ENCODE measurements around the gene RALGDS. TPM values are rescaled to one million over a fixed set of nuclear protein-coding genes. Genes with fewer than 3 reads are reported as not detected.

The RALGDS gene
- polyA plus RNA-seq, 1 donor (not counting 4 experiments of a cell fraction or from before 2014, with no cell fraction given), result 22.6 TPM

GRCh38 chr9:133144142-133144903 lies 23.3 kb upstream of the RALGDS start:
- DNase-seq (ENCODE audit: low read depth, low spot score) (no peak), FAIRE-seq (no peak)
- Histone ChIP-seq H3K9me3 (ENCODE audit: control insufficient read depth, low read depth, low read length) (no peaks in the 10 kb centered on the region), H3K27ac (ENCODE audit: control insufficient read depth, insufficient read depth, low read length) (no peak overlapping the region), H3K9me1 (ENCODE audit: control insufficient read depth, extremely low read depth, insufficient read depth, low read length) (no peaks in the 10 kb centered on the region), H3K36me3 (ENCODE audit: control insufficient read depth in 2 of 2, extremely low read depth in 1 of 2, insufficient read depth in 2 of 2, low read length in 2 of 2) (peaks cover 0 to 8% of the 10 kb centered on the region in 2 experiments), H3K4me2 (ENCODE audit: control insufficient read depth, extremely low read depth, insufficient read depth, low read depth, low read length) (peak overlapping the region; percentile 77), H4K20me1 (ENCODE audit: control insufficient read depth, extremely low read depth, insufficient read depth, low read length) (peaks cover 40% of the 10 kb centered on the region), H3K79me2 (ENCODE audit: control insufficient read depth, insufficient read depth, low read length) (peaks cover 48% of the 10 kb centered on the region), H3K4me1 (ENCODE audit: control insufficient read depth, extremely low read depth, insufficient read depth, low read length) (peaks cover 22% of the 10 kb centered on the region), H3K27me3 (ENCODE audit: control insufficient read depth, extremely low read depth, insufficient read depth, low read length) (no peaks in the 10 kb centered on the region), H2AFZ (ENCODE audit: control insufficient read depth, low read length) (no peak overlapping the region), H3K4me3 (ENCODE audit: control insufficient read depth in 2 of 3, extremely low read depth in 1 of 3, insufficient read depth in 2 of 3, low read depth in 1 of 3, low read length in 3 of 3) (peak overlapping the region; percentile 13 to 45 (median 44)), H3K9ac (ENCODE audit: control insufficient read depth, extremely low read depth, insufficient read depth, low read length) (peak overlapping the region; percentile 52)
- TF ChIP-seq, protein P1, sequence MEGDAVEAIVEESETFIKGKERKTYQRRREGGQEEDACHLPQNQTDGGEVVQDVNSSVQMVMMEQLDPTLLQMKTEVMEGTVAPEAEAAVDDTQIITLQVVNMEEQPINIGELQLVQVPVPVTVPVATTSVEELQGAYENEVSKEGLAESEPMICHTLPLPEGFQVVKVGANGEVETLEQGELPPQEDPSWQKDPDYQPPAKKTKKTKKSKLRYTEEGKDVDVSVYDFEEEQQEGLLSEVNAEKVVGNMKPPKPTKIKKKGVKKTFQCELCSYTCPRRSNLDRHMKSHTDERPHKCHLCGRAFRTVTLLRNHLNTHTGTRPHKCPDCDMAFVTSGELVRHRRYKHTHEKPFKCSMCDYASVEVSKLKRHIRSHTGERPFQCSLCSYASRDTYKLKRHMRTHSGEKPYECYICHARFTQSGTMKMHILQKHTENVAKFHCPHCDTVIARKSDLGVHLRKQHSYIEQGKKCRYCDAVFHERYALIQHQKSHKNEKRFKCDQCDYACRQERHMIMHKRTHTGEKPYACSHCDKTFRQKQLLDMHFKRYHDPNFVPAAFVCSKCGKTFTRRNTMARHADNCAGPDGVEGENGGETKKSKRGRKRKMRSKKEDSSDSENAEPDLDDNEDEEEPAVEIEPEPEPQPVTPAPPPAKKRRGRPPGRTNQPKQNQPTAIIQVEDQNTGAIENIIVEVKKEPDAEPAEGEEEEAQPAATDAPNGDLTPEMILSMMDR (optimal IDR thresholded peaks at IDR 0.05 in 1 of 3, IDR thresholded peaks at IDR 0.05 in 1 of 3, conservative IDR thresholded peaks at IDR 0.05 in 1 of 3; ENCODE audit: extremely low read depth in 1 of 3, insufficient read depth in 2 of 3, low read length in 3 of 3), result peak in 2 of 3 experiments; percentile 90 to 97
- TF ChIP-seq EZH2 (IDR thresholded peaks at IDR 0.05; ENCODE audit: low read length), result no peak
- dilution Hi-C loops (cut with MboI; ENCODE audit: extremely low pct_ligation_motif_present, low sequenced_read_pairs), result no loop called here

- H3K4me1 ChIP-seq (ENCODE audit: control insufficient read depth, extremely low read depth, insufficient read depth, low read length), result peaks cover 22% of the 10 kb centered on the region
- no peaks in the 10 kb centered on the region for H3K9me1 ChIP-seq (ENCODE audit: control insufficient read depth, extremely low read depth, insufficient read depth, low read length)
- H3K4me3 ChIP-seq (ENCODE audit: control insufficient read depth in 2 of 3, extremely low read depth in 1 of 3, insufficient read depth in 2 of 3, low read depth in 1 of 3, low read length in 3 of 3), result no peak overlapping the region
- H3K27me3 ChIP-seq (ENCODE audit: control insufficient read depth, extremely low read depth, insufficient read depth, low read length), result no peaks in the 10 kb centered on the region
- H4K20me1 ChIP-seq (ENCODE audit: control insufficient read depth, extremely low read depth, insufficient read depth, low read length), result peaks cover 46% of the 10 kb centered on the region
- TF ChIP-seq EZH2 (IDR thresholded peaks at IDR 0.05; ENCODE audit: low read length), result no peak
- TF ChIP-seq, protein P1 (optimal IDR thresholded peaks at IDR 0.05 in 1 of 3, IDR thresholded peaks at IDR 0.05 in 1 of 3, conservative IDR thresholded peaks at IDR 0.05 in 1 of 3; ENCODE audit: extremely low read depth in 1 of 3, insufficient read depth in 2 of 3, low read length in 3 of 3), result no peak
- dilution Hi-C loops (cut with MboI; ENCODE audit: extremely low pct_ligation_motif_present, low sequenced_read_pairs), result no loop called here
- H3K36me3 ChIP-seq (ENCODE audit: control insufficient read depth in 2 of 2, extremely low read depth in 1 of 2, insufficient read depth in 2 of 2, low read length in 2 of 2), result peaks cover 0 to 8% of the 10 kb centered on the region in 2 experiments
- H3K9ac ChIP-seq (ENCODE audit: control insufficient read depth, extremely low read depth, insufficient read depth, low read length), result peak overlapping the region; percentile 52
- peak overlapping the region; percentile 77 for H3K4me2 ChIP-seq (ENCODE audit: control insufficient read depth, extremely low read depth, insufficient read depth, low read depth, low read length)
- no peak for FAIRE-seq
- no peaks in the 10 kb centered on the region for H3K9me3 ChIP-seq (ENCODE audit: control insufficient read depth, low read depth, low read length)
- peaks cover 50% of the 10 kb centered on the region for H3K79me2 ChIP-seq (ENCODE audit: control insufficient read depth, insufficient read depth, low read length)
- no peak overlapping the region for H2AFZ ChIP-seq (ENCODE audit: control insufficient read depth, low read length)
- DNase-seq (ENCODE audit: low read depth, low spot score), result no peak
- H3K27ac ChIP-seq (ENCODE audit: control insufficient read depth, insufficient read depth, low read length), result no peak overlapping the region
Measured at GRCh38 chr9:133143639-133144141, 22.6 kb upstream of the RALGDS start.
